GM21390 (cell line): Measurements from ENCODE around the gene SLIT3.

Source experiments
- ATAC-seq: cut with Tn5 transposase; IDR thresholded peaks from one replicate; pipeline ENCODE4 v1.9.1; 2021; ENCODE audit not compliant: unreplicated experiment

SLIT3 gene

DNA sequence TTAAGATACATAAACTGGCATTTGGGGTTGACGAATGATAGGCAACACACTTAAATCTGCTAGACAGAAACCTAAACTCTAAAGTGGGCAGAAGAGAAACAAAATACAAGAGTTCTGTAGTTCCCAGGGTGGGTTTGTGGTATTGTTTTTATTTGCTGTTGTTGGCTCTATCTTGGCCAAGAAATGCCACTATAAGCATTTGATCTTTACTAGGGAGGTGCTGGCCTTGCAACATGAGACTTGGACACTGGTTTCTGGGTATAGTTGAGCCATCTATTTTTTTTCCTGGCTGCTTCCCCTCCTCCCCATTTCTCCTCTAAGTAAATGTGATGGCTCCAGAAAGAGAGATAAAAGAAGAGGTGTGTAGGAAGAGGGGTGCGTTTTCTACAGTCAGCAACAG, 251.2 kb downstream of the SLIT3 start:
- ATAC-seq, result no peak

DNA sequence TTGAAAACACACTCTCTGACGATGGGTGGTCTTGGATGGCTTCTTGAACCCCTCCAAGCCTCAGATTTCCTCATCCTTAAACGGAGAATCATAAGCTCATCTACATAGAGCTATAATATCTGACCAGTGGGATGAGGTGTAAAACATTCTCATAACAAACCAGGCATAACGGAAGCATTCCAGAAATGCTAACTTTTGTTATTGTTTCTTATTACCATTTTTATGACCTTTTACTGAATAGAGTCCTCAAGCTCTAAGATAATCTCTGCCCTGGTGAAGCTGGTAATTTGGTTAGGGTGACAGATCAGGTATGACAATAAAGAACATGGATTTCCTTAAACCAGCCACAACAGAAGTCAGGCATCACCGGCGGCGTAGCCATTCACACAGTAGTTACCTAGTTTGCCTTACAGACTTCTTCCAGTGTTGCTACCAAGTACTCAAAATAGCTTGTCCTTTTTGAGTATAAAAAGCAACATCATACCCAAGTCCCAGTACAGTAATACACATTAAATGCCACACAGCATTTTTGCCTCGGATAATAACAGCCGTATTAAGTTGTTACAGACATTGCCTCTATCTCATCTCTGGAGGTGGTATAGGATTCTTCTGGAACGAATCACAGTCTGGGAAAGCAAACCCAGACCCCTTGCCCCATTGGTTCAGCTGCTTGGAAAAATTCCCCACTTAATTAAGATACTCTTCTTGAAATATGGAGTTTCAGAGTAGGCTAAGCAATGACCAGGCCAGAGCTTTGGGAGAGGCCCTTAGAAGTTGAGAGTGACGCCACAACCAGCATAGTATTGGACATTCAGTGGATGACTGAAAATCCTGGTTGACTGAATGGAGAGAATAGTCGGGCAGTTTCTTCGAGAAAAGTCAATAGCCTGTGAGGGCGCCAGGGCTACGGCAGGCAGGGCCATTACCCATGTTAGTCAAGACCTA, 252.5 kb downstream of the SLIT3 start:
- no peak for ATAC-seq

DNA sequence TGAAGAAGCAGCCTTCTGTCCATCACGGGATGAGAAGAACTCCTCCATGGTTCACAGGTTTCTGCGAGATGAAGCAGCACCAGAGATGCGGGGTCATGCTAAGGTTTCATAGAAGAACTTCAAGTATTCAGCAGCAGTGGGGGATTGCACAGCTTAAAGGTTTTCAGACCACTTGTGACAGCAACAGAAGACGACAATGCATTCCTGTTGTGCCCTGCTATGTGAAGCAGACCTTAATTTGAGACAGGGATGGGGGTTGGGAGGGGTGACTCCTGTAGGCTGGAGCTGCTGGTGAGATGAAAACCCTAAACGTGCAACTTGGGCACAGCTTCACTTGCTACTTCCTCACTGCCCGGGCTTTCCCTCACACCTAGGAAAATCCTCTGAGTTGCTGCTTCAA, 256.0 kb downstream of the SLIT3 start:
- no peak for ATAC-seq

GRCh38 chr5:169041180-169041579, 259.8 kb downstream of the SLIT3 start:
- ATAC-seq, result no peak

DNA sequence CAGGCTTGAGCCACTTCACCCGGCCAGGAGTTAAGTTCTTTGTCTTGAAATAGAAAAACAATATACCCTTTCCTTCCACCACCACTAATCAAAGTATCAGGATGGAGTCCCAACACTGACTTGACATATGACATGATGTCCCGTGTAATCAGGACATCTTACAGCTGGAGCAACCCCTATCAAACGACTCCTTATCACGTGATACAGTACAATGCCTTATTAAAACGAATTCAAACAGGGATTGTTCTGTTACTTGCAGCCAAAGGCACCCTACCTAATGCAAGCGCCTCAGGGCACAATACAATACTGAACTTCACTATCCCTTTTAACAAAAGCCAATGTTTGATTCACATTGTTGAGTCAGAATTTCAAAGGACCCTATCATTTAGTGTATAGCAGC, 261.3 kb downstream of the SLIT3 start:
- ATAC-seq, result no peak

DNA sequence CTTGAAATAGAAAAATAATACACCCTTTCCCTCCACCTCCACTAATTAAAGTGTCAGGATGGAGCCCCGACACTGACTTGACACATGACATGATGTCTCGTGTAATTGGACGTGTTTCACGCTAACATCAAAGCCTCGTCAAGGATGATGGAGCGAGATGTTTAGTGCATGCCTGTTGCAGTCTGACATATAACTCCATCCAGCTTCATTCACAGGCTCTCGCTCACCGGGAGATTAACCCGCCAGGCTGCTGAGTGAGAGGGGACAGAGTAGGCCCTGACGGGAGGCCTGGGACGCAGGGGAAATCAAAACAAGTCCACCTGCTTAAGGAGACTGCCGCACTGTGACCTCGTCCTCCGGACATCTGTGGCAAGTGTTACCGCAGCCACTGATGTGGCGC, 263.5 kb downstream of the SLIT3 start:
- no peak for ATAC-seq

GRCh38 chr5:169036079-169036805, 264.7 kb downstream of the SLIT3 start:
- ATAC-seq, result no peak

DNA sequence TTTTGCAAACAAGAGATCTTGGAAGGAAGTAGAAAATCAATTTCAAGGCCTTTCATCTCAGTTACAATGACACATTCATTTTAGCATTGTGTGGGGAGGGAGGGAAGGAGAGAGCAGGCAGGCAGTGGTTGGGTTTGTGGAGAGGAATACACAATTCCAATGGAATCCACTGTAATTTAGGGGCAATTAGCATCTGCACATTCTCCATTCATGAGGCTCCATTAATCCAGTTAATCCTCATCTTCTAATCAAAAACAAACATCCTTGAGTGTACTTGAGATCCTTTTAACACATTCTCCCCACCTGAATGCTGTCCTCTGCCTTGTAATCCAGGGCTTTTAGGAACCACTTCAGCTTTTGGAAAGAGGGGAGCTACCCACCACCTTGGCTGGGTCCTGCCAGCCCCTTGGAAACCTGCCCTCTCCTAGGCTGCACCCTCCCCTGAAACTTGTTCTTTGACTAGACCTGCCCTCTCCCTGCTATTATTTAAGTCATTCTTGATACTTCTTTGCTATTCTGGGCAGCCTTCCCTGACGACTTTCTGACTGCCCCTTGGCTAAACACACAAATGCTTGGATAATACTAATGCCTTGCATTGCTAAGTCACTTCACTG, 271.2 kb downstream of the SLIT3 start:
- no peak for ATAC-seq

DNA sequence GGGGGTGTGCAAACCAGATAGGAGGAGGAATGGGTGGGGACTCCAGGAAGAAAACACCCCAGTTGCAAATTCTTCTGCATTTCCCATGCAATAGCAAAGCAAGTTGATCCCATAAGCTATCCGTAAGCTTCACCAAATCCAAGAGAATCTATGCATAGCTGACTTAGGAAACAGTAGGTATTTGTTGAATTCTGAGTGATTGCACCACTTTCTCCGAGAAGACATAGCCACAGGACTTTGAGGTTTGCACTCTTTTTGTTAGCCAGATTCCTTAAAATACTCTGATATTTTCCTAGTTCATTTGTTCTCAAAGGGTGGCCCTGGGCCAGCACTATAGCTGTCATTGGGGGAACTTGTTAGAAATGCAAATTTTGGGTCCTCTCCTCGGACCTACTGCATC, 271.9 kb downstream of the SLIT3 start:
- no peak for ATAC-seq

GRCh38 chr5:169027501-169028061, 273.4 kb downstream of the SLIT3 start:
- no peak for ATAC-seq

DNA sequence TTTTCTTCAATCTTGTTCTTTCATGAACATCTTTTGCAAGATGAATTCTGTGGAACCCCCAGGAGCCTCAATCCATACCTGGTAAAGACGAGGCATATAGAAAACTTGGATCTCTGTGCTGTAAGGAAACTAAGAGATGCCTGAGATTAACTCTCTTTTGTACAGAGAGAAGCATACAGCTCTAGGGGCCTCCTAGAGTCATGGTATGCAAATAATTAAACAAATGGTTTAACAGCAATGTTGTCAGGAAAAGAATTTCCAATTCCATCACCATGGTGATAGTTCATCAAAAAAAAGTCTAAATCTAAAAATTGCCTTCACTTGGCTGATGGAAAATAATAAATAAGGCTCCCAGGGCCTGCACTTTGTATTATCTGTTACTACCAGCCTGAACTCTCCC, 275.4 kb downstream of the SLIT3 start:
- no peak for ATAC-seq

DNA sequence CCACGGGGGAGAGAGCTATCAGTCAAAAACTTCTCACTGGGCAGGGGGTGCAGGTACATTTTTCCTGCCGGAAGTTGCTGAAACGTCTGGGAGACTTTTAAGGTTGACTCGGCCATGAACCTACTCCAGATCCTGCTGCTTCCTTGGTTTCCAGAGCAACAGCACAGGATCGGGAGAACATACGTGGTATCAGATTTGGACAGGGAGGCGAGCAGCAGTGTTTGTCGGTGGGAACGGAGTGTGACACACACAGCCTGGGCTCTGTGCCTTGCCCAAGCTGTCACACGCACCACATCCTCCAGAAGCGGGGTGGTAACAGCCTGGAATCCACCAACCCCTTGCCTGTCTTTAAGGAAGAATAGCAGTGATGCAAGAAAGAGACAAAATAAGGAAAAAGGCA, 276.5 kb downstream of the SLIT3 start:
- ATAC-seq, result no peak

- ATAC-seq, result no peak
Observed at GRCh38 chr5:169022718-169023117, 278.2 kb downstream of the SLIT3 start.

DNA sequence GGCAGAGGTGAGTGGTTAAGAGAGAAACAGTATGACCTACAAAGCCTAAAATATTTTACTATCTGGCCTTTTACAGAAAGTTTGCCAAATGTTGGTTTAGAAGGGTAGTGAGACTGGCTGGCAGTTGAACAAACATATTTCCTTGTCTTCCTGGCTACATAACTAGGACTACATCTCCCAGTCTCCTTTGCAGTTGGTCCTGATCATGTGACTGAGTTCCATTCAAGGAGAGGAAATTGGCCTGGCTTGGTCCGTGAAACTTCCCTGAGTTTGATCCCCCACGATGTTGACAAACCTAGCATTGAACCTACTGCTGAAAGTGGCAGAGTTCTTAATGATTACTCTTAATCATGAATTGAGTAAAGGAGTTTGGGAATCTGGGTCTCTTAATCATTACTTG, 280.8 kb downstream of the SLIT3 start:
- ATAC-seq, result no peak

GRCh38 chr5:169018925-169019324, 282.0 kb downstream of the SLIT3 start:
- ATAC-seq, result no peak

DNA sequence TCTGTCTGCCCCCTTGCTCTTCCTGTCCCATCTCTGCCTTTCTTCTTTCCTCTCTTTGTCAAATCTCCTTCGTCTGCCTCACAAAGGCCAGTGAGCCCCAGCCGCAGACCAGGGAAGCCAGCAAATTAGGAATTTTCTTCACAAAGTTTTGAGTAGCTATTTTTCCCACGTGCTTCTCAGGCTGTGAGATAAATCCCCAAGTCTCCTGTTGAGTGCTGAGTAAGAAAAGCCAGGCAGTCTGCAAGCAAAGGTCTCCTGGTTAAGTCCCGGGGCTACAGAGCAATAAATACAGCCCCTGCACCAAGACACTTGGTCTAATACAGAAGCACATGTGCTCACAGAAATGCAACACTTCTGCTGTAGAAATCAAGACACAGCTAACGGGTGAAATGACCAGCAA, 284.9 kb downstream of the SLIT3 start:
- no peak for ATAC-seq

DNA sequence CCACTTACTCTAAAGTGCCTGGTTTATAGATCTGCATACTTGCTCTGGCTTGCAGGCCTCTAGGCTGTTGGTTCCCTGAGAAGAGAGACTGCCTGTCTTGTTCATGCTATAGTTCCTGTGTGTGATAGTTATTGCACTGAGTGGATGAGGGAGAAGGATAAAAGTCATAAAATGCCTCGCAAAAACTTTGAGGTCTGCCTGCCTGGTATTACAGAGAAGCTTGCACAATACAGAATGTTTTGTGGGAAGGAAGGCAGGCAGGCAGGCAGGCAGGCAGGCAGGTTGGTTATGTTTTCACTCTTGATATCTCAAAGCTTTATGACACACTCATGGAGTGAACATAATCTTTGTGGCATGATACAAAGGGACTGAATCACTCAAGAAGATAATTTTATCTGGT, 287.1 kb downstream of the SLIT3 start:
- ATAC-seq, result no peak

GRCh38 chr5:169013208-169013728, 287.7 kb downstream of the SLIT3 start:
- ATAC-seq, result no peak

GRCh38 chr5:169012450-169012849, 288.5 kb downstream of the SLIT3 start:
- ATAC-seq, result no peak

DNA sequence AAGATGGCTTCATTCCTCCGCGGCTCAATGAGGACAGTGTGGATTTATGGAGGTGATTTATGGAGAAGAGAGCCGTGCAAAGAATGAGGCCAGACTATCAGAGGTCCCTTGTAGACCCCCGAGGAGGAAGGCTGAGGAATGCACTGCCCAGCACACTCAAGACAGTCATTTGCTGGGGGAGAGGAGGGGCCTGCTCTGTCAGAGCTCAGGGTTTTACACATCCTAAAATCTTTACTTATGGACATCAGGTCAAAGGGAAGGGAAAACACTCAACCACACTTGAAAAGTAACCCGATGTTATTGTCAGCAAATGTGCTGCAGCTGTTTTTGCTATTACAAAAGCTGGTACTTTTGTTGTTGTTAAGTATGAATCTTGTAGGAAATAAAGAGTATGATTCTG, 289.5 kb downstream of the SLIT3 start:
- ATAC-seq, result no peak

- ATAC-seq, result no peak
Observed at GRCh38 chr5:169011009-169011408, 289.9 kb downstream of the SLIT3 start.
